Measurements from ENCODE around the gene OSTN. TPM values are rescaled to one million over a fixed set of nuclear protein-coding genes. Genes with fewer than 3 reads are reported as not detected.
A peak's percentile ranks its signal among the peaks of the same experiment; 100 is the strongest.

Gene OSTN
- total RNA-seq, 2 experiments from 2014 or later: not detected

DNA sequence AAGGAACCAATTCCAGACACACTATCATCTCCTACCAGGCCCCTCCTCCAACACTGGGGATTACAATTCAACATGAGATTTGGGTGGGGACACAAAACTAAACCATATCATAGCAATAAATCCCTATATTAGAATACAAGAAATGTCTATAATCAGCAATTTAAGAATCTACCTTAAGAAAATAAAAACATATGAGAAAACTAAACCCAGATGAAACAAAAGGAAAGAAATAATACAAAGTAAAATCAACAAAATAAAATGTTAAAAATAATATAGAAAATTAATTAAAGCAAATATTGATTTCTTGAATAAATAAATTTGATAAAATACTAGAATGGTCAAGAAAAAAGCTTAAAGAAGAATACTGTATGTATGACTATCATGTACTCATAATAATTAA is 6.1 kb upstream of the OSTN start:
- Mint-ChIP-seq H3K36me3 (no peaks in the 10 kb centered on the region), H3K9me3 (ENCODE audit: low read depth) (peaks cover 3% of the 10 kb centered on the region), H3K27me3 (no peaks in the 10 kb centered on the region), H3K4me3 (no peak overlapping the region), H3K27ac (no peak overlapping the region), H3K4me1 (no peaks in the 10 kb centered on the region)
- CTCF ChIA-PET: no interaction called here
- DNase-seq: no peak
- no peak for ATAC-seq

DNA sequence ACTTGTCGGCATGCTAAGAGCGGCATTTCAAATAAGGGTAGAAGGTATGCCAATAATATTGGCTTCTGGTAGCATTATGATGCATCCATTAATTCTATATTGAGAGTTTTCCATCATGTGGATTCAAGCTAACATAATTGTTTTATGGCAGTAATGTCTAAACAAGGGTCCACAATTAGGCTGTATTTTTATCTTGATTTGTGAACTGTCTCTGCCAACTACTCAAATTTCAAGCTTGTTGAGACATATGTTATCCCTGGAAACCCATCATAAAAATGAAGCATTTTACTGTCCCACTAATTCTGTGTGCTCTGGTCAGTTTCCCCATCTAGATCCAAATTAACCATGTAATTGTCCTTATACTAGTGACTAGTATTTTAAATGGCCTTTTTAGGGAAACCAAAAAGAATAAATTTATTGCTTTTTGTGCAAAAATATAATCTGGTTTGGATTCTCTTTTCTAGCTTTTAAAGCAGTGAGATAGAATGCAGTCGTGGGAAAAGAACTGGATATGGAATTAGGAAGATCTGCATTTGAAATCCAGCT is 1.2 kb upstream of the OSTN start:
- H3K9me3 Mint-ChIP-seq (ENCODE audit: low read depth): no peaks in the 10 kb centered on the region
- no peak overlapping the region for H3K27ac Mint-ChIP-seq
- ATAC-seq: no peak
- no peak for DNase-seq
- no peak overlapping the region for H3K4me3 Mint-ChIP-seq
- no peaks in the 10 kb centered on the region for H3K4me1 Mint-ChIP-seq
- no peaks in the 10 kb centered on the region for H3K27me3 Mint-ChIP-seq
- no peaks in the 10 kb centered on the region for H3K36me3 Mint-ChIP-seq
- CTCF ChIA-PET: no interaction called here

DNA sequence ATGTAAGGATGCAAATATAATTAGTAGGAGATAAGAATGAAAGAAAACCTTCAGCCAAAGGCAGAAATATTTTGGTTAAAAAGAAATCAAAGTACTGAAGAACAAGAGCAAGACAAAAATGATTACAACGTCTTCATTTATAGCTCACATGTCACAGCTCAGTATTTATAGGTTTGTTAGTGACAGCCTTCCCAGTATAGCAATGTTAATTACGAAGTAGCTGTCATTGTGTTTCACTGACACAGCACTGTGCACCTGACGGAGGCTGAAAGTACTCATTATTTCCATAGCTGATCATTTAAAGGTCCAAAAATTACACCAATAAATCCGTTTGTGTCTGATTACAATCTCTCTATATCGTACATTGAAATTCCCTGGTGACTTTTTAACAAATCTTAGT is 561 bp upstream of the OSTN start:
- Mint-ChIP-seq H3K4me3 (no peak overlapping the region), H3K36me3 (no peaks in the 10 kb centered on the region), H3K27me3 (no peaks in the 10 kb centered on the region), H3K4me1 (no peaks in the 10 kb centered on the region), H3K27ac (no peak overlapping the region), H3K9me3 (ENCODE audit: low read depth) (no peaks in the 10 kb centered on the region)
- no peak for DNase-seq
- CTCF ChIA-PET: no interaction called here
- ATAC-seq: no peak

DNA sequence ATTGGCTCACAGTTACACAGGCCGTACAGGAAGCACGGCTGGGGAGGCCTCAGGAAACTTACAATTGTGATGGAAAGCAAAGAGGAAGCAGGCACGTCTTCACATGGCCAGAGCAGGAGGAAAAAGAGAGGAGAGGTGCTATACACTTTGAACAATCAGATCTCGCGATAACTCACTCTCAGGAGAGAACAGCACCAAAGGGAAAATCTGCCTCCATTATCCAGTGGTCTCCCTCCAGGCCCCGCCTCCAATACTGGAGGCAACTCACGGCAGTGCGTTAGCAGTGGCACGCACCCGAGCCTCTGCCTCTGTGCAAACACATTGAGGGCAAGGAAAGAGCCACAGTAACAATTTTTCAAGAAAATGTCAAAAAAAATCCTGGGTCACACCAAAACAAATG is 11.0 kb downstream of the OSTN start:
- Mint-ChIP-seq H3K36me3 (no peaks in the 10 kb centered on the region), H3K4me1 (no peaks in the 10 kb centered on the region), H3K9me3 (ENCODE audit: low read depth) (no peaks in the 10 kb centered on the region), H3K27ac (no peak overlapping the region), H3K4me3 (no peak overlapping the region), H3K27me3 (no peaks in the 10 kb centered on the region)
- CTCF ChIA-PET: no interaction called here
- no peak for DNase-seq
- no peak for ATAC-seq

DNA sequence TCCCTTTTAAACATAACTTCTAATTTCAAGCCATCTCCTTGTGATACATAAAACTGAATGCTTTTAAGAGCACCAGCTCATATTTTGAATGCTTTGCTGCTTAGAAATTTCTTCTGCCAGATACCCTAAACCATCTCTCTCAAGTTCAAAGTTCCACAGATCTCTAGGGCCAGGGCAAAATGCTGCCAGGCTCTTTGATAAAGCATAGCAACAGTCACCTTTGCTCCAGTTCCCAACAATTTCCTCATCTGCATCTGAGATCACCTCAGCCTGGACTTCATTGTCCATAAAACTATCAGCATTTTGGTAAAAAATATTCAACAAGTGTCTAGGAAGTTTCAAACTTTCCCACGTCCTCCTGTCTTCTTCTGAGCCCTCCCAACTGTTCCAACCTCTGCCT is 17.5 kb downstream of the OSTN start:
- CTCF ChIA-PET: no interaction called here
- no peak for DNase-seq
- Mint-ChIP-seq H3K27me3 (no peaks in the 10 kb centered on the region), H3K4me3 (no peak overlapping the region), H3K9me3 (ENCODE audit: low read depth) (peaks cover 2% of the 10 kb centered on the region), H3K36me3 (no peaks in the 10 kb centered on the region), H3K27ac (no peak overlapping the region), H3K4me1 (no peaks in the 10 kb centered on the region)
- ATAC-seq: no peak

GRCh38 chr3:191217301-191217700 is 18.3 kb downstream of the OSTN start:
- no peak for ATAC-seq
- H3K4me3 Mint-ChIP-seq: no peak overlapping the region
- DNase-seq: no peak

GRCh38 chr3:191220908-191221307 is 21.9 kb downstream of the OSTN start:
- H3K9me3 Mint-ChIP-seq (ENCODE audit: low read depth): peaks cover 2% of the 10 kb centered on the region
- H3K27ac Mint-ChIP-seq: no peak overlapping the region
- DNase-seq (no peak), ATAC-seq (no peak)
- no peaks in the 10 kb centered on the region for H3K27me3 Mint-ChIP-seq
- H3K4me3 Mint-ChIP-seq: no peak overlapping the region
- H3K4me1 Mint-ChIP-seq: no peaks in the 10 kb centered on the region
- no peaks in the 10 kb centered on the region for H3K36me3 Mint-ChIP-seq
- CTCF ChIA-PET: no interaction called here

More at GRCh38 chr3:191217301-191217700, 18.3 kb downstream of the OSTN start:
- no peak overlapping the region for H3K27ac Mint-ChIP-seq
- H3K36me3 Mint-ChIP-seq: no peaks in the 10 kb centered on the region
- CTCF ChIA-PET: no interaction called here
- H3K27me3 Mint-ChIP-seq: no peaks in the 10 kb centered on the region
- H3K9me3 Mint-ChIP-seq (ENCODE audit: low read depth): peaks cover 2% of the 10 kb centered on the region
- no peaks in the 10 kb centered on the region for H3K4me1 Mint-ChIP-seq

GRCh38 chr3:191221638-191222037 is 22.6 kb downstream of the OSTN start:
- no peaks in the 10 kb centered on the region for H3K4me1 Mint-ChIP-seq
- H3K9me3 Mint-ChIP-seq (ENCODE audit: low read depth): peaks cover 2% of the 10 kb centered on the region
- no peak for DNase-seq
- no peaks in the 10 kb centered on the region for H3K27me3 Mint-ChIP-seq
- H3K27ac Mint-ChIP-seq: no peak overlapping the region
- H3K4me3 Mint-ChIP-seq: no peak overlapping the region
- ATAC-seq: no peak
- H3K36me3 Mint-ChIP-seq: no peaks in the 10 kb centered on the region
- CTCF ChIA-PET: no interaction called here

DNA sequence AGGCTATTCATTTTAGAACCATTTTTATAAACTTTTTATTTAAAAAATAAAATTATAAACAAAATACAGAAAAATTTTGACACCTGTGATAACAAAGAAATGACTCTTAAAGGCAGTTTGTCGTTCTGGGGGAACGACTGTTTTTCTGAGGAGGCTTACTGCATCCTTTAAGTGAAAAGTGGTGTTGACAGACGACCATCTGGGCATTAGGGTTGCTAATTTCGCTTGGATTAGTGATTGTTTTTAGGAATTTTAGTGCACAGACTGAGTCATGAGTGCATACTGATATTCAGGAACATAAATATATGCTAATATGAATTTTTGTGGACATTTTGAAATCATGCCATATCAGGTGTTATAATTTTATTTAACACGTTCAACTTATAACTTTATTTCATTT is 28.5 kb downstream of the OSTN start:
- no peaks in the 10 kb centered on the region for H3K27me3 Mint-ChIP-seq
- H3K4me3 Mint-ChIP-seq: no peak overlapping the region
- ATAC-seq (no peak), DNase-seq (no peak)
- no peaks in the 10 kb centered on the region for H3K4me1 Mint-ChIP-seq
- H3K36me3 Mint-ChIP-seq: no peaks in the 10 kb centered on the region
- H3K9me3 Mint-ChIP-seq (ENCODE audit: low read depth): no peaks in the 10 kb centered on the region
- H3K27ac Mint-ChIP-seq: no peak overlapping the region
- CTCF ChIA-PET: no interaction called here

DNA sequence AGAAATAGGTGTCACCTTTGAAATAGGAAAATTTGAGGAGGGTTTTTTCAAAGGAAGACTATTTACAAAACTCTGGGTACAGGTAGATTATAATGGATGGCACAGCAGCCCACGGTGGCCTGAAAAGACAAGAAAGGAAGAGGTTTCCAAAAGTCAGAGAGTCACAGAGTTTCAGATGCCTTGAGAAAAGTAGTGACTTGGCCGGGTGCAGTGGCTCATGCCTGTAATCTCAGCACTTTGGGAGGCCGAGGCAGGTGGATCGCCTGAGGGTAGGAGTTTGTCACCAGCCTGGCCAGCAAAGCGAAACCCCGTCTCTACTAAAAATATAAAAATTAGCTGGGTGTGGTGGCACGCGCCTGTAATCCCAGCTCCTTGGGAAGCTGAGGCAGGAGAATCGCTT is 35.2 kb downstream of the OSTN start:
- ATAC-seq: no peak
- Mint-ChIP-seq H3K27me3 (no peaks in the 10 kb centered on the region), H3K4me3 (no peak overlapping the region), H3K27ac (no peak overlapping the region), H3K4me1 (peaks cover 3% of the 10 kb centered on the region), H3K36me3 (no peaks in the 10 kb centered on the region), H3K9me3 (ENCODE audit: low read depth) (no peaks in the 10 kb centered on the region)
- CTCF ChIA-PET: no interaction called here
- no peak for DNase-seq

DNA sequence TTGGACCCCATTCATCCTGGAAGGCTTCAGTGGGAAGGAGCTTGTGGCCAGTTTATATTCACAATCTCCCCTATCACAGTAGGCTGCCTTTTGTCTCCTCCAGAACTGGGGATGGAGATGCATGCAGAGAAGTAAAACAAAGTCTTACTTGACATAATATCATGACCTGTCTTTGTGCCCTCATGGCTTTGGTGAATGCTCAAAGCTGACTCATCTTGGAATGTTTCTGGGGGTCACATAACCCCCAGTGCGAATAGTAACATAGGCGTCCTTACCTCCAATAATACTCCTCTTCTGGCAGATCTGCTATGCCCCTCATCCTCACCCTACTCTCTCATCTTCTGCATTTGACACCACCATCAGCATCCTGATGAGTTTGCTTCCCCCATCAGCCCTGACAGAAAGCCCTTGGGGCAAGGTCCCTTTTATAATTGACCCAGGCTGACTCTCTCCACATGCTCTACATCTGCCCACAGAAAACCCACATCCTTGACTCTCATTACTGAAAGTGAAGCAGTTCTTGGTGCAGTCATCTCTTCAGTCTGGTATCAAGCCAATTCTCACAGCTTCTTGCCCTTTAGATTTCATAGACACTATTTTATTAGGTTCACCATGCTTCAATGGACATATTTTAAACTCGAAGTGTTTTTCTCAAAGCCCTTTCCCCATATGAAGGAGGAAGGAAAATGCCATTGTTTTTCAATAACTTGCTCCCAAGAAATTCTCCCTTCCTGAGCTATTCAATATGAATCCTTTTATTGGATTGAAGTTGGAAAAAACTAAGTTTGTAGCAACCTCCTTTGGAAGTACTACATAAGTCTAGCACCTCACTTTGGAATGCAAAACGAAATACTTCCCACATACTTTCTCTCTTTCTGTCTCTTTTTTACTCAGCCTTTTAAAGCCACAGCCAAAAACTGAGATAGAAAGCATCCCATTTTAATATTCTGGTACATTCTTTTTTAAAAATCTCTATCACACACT is 36.6 kb downstream of the OSTN start:
- Mint-ChIP-seq H3K4me1 (peaks cover 3% of the 10 kb centered on the region), H3K36me3 (no peaks in the 10 kb centered on the region), H3K27me3 (no peaks in the 10 kb centered on the region), H3K9me3 (ENCODE audit: low read depth) (no peaks in the 10 kb centered on the region), H3K4me3 (no peak overlapping the region), H3K27ac (no peak overlapping the region)
- ATAC-seq: peak; percentile 20
- CTCF ChIA-PET: no interaction called here
- DNase-seq: no peak

DNA sequence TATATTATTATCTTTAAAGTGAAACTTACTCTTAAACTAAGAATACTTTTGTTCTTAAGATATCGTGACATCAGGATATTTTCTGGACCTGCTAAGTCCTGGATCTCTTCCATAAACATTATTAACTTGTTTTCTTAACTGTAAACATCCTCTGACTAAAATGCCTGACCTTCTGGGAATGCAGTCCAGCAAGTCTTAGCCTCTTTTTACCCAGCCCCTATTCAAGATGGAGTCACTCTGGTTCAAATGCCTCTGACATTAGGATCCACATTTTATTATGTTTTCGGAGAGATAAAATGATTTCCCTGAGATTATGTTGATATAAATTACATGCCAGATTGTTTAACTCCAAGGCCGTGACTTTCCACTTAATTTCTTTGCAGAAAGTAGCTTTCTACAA is 37.6 kb downstream of the OSTN start:
- Mint-ChIP-seq H3K4me3 (no peak overlapping the region), H3K9me3 (ENCODE audit: low read depth) (no peaks in the 10 kb centered on the region), H3K27ac (no peak overlapping the region), H3K4me1 (peaks cover 3% of the 10 kb centered on the region), H3K36me3 (no peaks in the 10 kb centered on the region), H3K27me3 (no peaks in the 10 kb centered on the region)
- CTCF ChIA-PET: no interaction called here
- ATAC-seq (no peak), DNase-seq (no peak)

- H3K9me3 Mint-ChIP-seq (ENCODE audit: low read depth): no peaks in the 10 kb centered on the region
- H3K27ac Mint-ChIP-seq: no peak overlapping the region
- no peak for ATAC-seq
Measured at GRCh38 chr3:191237047-191237882, 38.2 kb downstream of the OSTN start.

More at GRCh38 chr3:191237047-191237882, 38.2 kb downstream of the OSTN start:
- H3K36me3 Mint-ChIP-seq: no peaks in the 10 kb centered on the region
- H3K4me1 Mint-ChIP-seq: peaks cover 3% of the 10 kb centered on the region
- CTCF ChIA-PET: no interaction called here
- H3K4me3 Mint-ChIP-seq: no peak overlapping the region
- DNase-seq: no peak
- H3K27me3 Mint-ChIP-seq: no peaks in the 10 kb centered on the region

Measured in activated CD8-positive, alpha-beta memory T cell treated with anti-CD3 and anti-CD28 coated beads, Interleukin-2, amount 10 ng/mL, durations not matched to agents 7 days and 5 days (primary cell).